Measurements from ENCODE around the gene SEMA4F.

The SEMA4F gene

DNA sequence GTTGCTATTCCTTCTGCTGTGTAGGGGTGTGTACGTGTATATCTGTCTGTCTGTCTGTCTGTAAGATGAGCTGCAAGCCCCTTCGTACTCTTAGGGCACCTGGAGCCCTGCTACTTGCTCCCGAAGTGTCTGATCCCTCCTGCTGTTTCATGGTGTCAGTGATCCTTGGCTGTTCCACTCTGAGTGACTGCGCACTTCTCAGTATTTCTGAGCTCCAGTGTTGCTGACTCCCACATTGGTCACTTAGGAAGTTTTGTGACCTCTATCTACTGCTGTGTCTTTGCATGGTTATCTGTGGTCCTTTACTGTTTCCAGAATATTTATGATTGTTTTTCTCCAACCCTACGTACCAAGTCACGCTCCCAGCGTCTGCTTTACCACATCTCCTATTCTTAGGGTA lies 16.2 kb downstream of the SEMA4F start:
- no peak for DNase-seq

GRCh38 chr2:74671479-74671878 lies 17.4 kb downstream of the SEMA4F start:
- no peak for DNase-seq

GRCh38 chr2:74673826-74674528 lies 19.9 kb downstream of the SEMA4F start:
- DNase-seq, result no peak

GRCh38 chr2:74675090-74675489 lies 21.0 kb downstream of the SEMA4F start:
- DNase-seq, result no peak

DNA sequence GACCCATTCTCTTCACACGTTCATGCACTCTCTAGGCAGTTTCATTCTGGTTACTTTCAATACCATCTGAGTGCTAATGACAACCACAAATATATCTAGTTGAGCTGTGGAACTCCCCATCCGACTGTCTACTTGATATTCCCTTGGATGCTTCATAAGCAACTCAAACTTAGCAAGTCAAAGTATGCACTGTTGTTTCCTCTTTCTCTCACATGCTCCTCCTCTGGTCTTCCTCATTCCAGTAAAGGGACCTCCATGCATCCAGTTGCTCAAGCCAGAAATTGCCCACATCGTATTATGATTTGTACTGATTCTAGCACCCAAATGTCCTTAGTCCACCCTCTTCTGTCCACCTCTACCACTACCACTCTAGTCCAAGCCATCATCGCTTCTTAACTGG lies 22.3 kb downstream of the SEMA4F start:
- DNase-seq, result no peak

- DNase-seq, result no peak
Measured at GRCh38 chr2:74679615-74680014, 25.6 kb downstream of the SEMA4F start.

GRCh38 chr2:74682501-74682900 lies 28.5 kb downstream of the SEMA4F start:
- no peak for DNase-seq

DNA sequence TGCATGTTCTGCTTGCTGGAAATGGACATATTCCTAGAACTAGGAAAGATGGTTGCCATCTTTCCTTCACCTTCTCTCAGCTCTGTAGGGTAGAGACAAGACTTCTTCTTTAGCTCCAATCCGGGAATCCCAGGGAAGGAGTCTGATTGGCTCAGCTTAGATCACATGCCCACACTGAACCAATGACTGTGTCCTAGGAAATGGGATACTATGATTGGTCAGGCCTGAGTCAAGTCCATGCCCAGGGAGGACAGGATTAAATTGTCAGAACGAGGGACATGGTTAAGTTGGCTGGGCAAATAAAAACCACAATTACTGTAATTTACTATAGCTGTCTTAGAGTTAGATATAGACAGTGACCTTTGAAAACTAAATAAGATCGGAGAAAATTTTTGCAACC lies 31.4 kb downstream of the SEMA4F start:
- no peak for DNase-seq

DNA sequence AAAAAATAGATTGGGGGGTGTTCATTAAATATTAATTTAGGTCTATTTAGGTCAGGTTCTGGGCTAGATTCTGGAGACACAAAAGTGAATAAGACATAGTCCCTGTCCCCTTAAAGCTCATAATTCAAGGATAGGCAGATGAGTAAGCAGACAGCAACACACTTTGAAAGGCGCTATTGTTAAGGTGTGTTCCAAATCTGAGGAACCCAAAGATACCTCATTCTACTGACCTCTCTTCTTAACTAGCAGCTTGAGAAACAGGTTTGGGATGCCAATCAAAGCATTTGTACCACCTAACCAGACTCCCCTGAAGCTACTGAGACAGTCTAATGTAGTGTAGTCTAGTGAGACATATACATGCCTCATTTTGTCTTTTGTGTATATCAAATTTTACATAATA lies 34.8 kb downstream of the SEMA4F start:
- DNase-seq, result no peak

- no peak for DNase-seq
Measured at GRCh38 chr2:74689671-74690070, 35.6 kb downstream of the SEMA4F start.

DNA sequence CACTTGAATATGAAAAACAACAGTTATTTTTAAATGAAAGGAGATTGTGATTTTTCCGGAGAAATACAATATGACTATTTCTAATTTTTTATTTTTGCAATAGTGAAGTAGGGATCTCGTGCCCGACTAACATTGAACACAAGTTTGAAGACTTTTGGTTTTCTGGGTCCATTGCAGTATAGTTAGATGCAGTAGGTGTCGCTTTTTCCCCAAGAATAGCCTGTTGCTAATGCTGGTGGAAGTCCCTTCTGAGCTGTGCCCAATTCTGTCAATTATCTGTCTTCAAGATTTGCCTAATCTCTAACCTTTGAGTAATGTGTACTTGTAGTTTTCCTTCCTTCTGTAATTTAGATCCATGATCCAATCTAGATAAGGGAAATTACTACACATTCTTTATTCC lies 36.5 kb downstream of the SEMA4F start:
- DNase-seq, result no peak

- DNase-seq, result no peak
Measured at GRCh38 chr2:74691929-74692328, 37.9 kb downstream of the SEMA4F start.

- no peak for DNase-seq
Measured at GRCh38 chr2:74693213-74693612, 39.2 kb downstream of the SEMA4F start.

DNA sequence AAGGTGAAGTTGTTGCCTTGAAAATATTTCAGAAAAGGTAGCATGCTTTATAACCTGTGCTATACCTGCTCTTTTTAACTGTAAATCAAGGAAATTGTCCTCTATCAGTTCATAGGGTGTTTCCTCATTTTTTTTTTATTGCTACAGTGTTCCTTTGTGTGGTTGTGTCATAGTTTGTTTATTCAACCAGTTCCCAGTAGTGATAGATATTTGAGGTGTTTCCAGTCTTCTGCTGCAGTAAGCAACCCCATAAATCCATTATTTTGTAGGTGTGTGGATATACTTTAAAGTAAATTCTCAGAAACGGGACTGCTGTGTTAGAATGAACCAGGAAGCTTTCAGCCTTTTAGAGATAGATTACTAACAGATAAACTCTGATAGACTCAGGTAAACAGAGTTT lies 39.6 kb downstream of the SEMA4F start:
- no peak for DNase-seq

GRCh38 chr2:74694281-74694680 lies 40.2 kb downstream of the SEMA4F start:
- no peak for DNase-seq

GRCh38 chr2:74695663-74696062 lies 41.6 kb downstream of the SEMA4F start:
- DNase-seq, result no peak

DNA sequence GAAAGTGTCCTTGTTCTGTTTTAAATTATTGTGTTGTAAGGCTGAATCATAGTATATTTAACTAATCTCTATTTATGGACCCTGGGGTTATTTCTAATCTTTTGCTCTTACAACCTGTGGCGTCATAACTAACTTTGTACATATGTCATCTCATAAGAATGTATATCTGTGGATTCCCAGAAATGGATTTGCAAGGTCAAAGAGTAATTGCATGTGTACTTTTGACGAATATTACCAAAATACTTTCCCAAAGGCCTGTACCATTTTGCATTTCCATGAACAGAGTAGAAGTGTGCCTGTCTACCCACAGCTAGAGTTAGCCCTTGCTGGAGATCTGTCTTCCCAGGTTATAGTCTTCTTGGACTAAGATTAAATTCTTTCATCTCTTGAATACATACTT lies 42.8 kb downstream of the SEMA4F start:
- DNase-seq, result no peak

DNA sequence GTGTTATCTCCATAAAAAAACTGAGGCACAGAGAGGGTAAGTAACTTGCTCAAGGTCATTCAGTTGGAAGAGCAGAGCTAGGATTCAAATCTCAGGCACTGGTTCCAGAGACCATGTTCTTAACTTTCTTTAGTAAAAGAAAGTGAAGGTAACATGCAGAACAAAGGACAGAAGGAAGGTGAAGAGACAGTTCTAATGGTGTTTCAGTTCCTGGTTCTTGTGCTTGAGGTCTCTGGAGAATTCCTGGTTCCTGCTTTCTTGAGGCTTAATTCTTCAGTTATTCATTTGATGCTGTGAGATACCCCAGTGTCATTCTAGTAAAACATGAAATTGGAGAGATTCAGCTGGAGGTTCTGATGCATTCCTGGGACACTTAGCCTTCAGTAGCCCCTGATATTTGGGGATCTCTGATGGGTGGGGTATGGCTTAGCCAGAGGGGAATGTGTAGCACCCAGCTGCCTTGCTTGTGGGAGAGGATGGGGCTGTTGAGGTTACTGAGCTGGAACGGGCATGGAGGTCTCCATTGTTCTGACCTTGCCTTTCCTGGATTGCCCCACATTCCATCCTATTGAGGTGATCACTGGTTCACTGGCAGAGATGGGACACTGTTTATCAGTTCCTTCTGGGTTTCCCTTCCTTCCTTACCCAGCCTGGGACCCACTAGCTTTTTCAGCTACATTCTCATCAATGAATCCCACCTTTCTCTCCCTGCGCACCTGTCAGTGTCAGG lies 46.8 kb downstream of the SEMA4F start:
- DNase-seq, result no peak

DNA sequence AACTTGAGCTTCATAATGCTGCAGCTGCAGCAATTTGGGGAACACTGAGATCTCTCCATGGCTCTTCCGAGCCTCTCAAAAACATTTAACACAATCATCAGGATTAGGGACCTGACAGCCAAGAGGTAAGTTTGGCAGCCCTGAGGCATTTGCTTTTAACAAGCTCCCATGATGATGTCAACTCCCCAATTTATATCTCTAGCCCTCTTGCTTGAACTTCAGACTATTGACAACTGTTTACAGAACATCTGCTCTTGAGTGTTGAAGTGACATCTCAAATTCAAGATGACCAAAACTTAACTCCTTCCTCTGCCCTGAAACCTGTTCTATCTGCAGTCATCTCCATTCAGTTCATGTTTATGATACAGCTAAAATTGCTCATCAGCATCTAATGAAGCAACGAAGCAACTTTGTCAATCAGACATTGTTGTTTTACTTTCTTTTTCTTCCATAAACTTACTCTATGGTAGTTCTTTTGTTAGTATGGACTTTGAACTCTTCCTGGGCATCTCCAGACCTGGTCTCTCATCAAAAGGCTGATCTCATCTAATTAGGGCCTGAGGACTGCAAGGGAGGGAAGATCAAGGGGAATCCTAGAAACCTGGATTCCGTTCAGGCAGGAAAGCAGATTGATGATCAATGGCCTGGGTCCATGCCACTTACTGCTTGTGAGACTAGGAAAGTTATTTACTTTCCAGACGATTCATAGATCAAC lies 48.1 kb downstream of the SEMA4F start:
- no peak for DNase-seq

GRCh38 chr2:74703373-74703772 lies 49.3 kb downstream of the SEMA4F start:
- DNase-seq, result no peak

- DNase-seq, result no peak
Measured at GRCh38 chr2:74704216-74704615, 50.2 kb downstream of the SEMA4F start.

GRCh38 chr2:74706741-74707140 lies 52.7 kb downstream of the SEMA4F start:
- DNase-seq, result no peak

DNA sequence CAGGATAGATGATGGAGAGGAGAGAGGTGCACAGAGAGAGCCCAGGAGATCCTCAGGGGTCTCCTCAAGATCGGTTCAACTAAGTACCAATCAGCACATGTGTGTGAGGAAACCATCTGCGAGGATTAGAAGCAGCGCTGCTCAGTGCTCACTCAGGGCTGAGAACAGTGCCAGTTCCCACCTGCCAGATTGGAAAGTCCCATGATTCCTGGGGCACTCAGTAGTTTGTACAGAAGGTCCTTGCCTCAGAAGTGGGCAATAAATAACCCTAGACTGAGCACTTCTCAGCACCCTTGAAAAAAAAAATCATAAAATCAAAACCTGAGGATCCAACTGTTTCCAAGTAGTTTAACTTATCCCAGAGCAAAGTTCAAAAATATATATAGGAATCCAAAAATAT lies 53.8 kb downstream of the SEMA4F start:
- no peak for DNase-seq

- no peak for DNase-seq
Measured at GRCh38 chr2:74708296-74708695, 54.2 kb downstream of the SEMA4F start.
